Measurements from ENCODE around the gene NKAIN2.

NKAIN2 gene

GRCh38 chr6:124033501-124033900, 229.8 kb downstream of the NKAIN2 start:
- DNase-seq (ENCODE audit: low read depth), result no peak

GRCh38 chr6:124036384-124036783, 232.7 kb downstream of the NKAIN2 start:
- DNase-seq (ENCODE audit: low read depth), result no peak

DNA sequence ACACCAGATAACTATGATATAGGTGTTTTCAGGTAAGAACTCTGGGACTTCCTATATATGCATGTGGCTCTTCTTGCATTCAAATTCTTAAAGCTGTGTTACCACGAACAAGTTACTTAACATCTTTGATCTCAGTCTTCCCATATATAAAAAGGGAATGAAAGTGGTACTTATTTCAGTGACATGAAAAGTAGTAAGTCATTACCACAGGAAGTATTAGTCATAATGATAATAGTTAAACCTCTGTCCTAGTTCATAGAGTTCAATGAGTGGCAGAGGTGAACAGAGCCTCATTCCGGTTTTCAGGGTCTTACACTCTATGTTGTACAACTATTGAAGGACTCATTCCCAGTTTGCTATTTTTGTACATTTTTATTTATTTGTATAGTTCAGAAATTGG, 237.0 kb downstream of the NKAIN2 start:
- no peak for DNase-seq (ENCODE audit: low read depth)

DNA sequence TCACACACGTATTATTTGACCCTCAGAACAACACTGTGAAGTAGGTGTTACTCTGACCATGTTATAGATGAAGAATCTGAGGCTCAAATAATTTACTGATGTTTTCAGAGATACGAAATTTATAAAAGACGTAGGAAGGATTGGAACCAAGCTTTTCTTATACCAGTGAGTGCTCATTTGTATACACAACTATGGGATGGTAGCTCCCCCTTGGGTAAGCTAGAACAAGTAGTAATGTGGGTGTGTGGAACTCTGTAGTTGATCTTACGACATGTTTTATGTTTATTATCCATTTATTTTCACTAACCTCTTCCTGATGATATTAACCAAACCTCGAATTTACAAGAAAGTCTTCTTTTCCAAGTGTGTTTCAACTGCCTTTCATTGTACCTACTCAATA, 248.5 kb downstream of the NKAIN2 start:
- DNase-seq (ENCODE audit: low read depth), result no peak

GRCh38 chr6:124053315-124053714, 249.7 kb downstream of the NKAIN2 start:
- no peak for DNase-seq (ENCODE audit: low read depth)

DNA sequence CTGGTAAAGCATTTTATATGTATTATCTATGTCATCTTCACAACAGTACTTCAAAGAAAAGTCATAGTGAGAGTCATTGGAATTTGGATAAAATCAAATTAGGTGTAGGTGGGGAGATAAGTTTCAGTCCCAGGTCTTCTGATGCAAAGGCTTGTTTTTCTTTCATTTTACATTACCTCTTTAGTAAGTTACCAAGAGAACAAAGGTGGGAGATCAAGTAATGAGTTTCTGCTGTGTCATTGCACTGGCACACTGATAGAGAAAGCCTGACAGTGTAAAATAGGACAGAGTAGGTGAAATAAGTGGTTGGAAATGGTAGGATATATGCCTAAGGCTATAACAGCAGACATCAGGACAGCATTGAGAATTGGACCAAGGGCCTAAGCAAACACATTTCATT, 250.4 kb downstream of the NKAIN2 start:
- no peak for DNase-seq (ENCODE audit: low read depth)

- DNase-seq (ENCODE audit: low read depth), result no peak
Observed at GRCh38 chr6:124055395-124055794, 251.7 kb downstream of the NKAIN2 start.

GRCh38 chr6:124055963-124056362, 252.3 kb downstream of the NKAIN2 start:
- DNase-seq (ENCODE audit: low read depth), result no peak

DNA sequence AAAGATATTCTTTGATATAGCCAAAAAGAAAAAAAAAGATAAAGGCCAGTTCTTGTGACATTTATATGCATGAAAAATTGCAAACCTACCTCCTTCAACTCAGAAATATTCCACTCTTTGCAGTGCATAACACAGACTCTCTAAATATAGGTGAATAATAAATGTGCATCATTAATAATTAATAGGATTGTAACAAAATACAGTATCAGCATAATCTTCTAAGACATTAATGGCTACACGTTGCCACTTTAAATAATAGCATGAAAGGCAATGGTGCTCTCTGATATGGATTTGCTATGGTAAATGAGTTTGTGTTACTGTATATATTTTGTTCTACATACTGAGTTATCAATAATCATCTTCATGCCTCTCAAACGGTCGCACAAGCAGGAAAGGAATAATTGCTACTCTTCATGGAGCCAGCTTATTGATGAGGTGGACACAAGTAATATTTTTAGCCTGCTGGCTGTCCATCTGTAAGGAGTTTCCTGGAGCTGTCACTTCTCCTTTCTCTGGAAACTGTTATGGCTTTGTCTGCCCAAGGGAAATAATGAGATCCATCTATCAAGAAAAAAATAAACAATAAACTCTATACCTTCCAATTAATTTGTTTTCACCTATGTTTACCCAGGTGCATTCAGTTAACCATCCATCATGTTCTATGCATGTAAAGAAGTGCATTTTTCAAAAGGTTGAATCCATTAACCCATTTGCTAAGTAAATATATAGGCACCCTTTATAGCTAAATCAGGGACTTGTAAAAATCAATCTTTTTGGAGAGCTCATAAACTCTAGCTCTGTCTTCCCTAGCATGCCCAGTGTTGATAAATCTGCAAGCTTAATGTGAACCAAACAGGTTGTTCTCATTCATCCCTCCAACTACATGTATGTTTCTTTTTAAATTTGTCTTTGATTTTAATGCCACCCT, 253.0 kb downstream of the NKAIN2 start:
- no peak for DNase-seq (ENCODE audit: low read depth)

DNA sequence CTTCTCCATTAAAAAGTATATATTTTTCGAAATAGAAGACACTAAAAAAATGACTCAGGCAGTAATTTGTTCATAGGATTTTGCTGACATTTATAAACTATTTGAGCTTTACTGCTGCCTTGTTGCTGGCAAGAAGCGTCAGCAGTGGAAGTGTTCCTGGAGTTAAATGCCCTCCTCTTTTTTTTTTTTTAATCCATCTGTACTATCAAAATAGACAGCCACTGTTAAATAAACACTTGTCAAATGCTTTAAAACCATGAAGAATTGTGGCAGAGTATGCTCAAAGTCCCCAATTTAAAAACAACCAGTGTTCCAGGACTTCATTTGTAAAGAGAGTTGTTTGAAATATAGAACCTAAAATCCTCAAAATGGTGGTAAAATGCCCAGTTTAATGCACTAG, 253.8 kb downstream of the NKAIN2 start:
- DNase-seq (ENCODE audit: low read depth), result no peak

- no peak for DNase-seq (ENCODE audit: low read depth)
Observed at GRCh38 chr6:124064317-124065113, 260.9 kb downstream of the NKAIN2 start.

GRCh38 chr6:124066269-124066668, 262.6 kb downstream of the NKAIN2 start:
- no peak for DNase-seq (ENCODE audit: low read depth)

GRCh38 chr6:124066946-124067552, 263.4 kb downstream of the NKAIN2 start:
- no peak for DNase-seq (ENCODE audit: low read depth)

- no peak for DNase-seq (ENCODE audit: low read depth)
Observed at GRCh38 chr6:124069230-124069950, 265.7 kb downstream of the NKAIN2 start.

GRCh38 chr6:124073021-124073420, 269.4 kb downstream of the NKAIN2 start:
- DNase-seq (ENCODE audit: low read depth), result no peak

DNA sequence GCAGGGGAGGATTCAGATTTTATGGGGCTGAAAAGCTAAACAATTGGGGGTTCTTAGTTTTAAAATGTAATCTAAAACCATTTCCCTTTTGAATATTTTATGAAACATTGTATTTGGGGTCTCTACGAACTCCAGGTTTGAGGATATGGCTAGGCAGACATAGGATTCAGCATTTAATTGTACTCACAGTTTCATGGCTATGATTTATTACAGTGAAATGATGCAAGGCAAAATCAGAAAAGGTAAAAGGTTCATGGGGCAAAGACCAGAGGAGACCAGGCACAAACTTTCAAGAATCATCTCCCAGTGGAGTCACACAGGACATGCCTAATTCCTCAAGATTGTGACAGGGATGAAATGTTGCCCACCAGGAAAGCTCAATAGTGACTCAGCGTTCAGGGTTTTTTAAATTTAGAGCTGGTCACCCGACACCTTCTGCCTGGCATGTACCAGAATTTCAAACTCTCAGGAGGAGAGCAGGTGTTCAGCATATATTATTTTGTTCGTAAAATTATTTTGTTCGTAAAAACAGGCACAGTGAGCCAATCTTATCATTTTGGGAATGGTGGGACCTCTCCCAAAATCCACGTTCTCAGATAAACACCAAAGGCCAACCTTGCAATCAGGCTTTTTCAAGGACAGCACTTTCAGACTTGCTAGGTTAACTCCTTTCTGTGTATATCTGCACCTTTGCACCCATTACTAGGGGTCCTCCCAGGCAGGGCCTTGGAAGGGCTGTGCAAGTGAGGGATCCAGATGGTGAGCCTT, 270.3 kb downstream of the NKAIN2 start:
- DNase-seq (ENCODE audit: low read depth), result no peak

DNA sequence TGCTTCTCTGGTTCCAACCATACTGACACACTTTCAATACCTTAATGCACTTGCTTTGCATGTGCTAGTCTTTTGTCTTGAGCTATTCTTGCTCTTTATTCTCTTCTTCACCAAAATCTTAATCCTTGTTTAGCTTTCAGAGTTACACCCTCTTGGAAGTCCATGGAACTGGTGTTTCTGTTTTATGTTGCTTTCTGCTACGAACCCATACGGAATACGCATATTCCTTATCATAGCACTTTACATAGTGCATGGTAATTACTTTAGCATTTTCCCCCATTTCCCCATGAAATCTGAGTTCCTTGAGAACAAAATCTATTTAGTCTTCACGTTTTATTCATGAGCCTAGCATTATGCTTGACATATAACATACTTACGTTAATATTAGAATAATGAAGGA, 270.9 kb downstream of the NKAIN2 start:
- no peak for DNase-seq (ENCODE audit: low read depth)

DNA sequence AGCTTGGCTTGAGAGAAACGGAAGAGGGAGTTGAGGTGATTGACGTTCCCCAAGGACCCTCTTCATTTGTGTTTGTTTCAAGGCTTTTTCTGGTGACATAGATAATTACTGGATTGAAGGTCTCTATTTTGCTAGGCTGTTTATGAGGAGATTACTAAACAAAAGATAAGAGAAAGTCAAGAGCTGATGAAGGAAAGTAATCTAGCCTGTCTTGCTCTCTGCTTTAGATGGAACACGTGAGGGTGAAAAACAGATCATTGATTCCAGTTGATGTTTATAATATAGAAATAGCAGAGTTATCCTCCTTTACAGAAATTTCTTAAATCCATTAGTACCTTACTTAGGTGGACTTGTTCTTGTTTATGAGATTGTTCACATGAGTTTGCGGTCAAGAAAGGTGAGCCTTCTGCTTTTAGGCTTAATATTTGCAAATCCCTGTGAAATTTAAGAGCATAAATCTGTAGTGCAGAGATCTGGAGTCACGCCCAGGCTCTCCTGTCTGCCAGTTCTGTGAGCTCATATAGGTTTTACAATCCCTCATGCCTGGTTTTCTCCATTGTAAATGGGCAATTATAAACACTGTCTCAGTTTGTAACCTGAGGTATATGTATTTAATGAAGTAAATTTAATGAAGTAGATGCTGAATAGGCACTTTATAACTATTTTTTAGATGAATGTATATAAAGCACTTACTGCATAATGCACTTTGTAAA, 272.8 kb downstream of the NKAIN2 start:
- no peak for DNase-seq (ENCODE audit: low read depth)

GRCh38 chr6:124078169-124078568, 274.5 kb downstream of the NKAIN2 start:
- DNase-seq (ENCODE audit: low read depth), result no peak

DNA sequence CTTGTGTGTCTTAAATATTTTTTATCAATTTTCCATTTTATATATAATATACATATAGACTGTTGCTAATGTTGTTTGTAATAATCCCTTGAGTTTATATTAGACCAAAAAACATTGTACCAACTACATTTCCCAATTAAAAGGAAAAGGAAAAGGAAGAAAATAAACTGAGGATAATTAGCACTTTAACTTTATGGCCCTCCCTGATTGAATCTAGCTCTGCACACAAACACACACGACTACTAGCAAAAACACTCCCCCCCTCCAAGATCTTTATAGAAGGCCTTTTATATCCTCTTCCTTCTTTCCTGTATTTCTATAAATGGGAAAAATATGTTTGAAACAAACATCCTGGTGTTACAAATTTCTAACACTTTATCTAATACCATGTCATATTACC, 276.8 kb downstream of the NKAIN2 start:
- DNase-seq (ENCODE audit: low read depth), result no peak

DNA sequence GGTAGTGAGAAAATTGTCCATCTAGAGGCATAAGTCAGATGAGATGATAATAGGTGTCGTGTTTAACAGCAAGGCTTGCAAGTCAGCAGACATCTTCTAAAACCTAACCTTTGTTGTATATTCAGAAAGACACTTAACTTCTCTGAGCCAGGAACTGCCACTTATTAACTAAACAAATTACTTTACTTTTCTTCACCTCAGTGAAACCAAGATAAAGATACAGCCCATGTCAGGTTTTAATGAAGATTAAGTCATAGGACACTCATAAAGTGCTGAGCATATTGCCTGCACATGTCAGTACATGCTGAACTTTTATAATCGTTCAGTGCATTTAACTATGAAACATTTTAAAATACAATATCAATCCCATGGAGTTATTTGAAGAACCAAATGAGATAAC, 286.8 kb downstream of the NKAIN2 start:
- DNase-seq (ENCODE audit: low read depth), result no peak
